ENCODE data around the gene TNFRSF11A. TPM values are rescaled to one million over a fixed set of nuclear protein-coding genes. Genes with fewer than 3 reads are reported as not detected.

Gene TNFRSF11A
- total RNA-seq, 2 experiments from 2014 or later: 1.7 TPM

DNA sequence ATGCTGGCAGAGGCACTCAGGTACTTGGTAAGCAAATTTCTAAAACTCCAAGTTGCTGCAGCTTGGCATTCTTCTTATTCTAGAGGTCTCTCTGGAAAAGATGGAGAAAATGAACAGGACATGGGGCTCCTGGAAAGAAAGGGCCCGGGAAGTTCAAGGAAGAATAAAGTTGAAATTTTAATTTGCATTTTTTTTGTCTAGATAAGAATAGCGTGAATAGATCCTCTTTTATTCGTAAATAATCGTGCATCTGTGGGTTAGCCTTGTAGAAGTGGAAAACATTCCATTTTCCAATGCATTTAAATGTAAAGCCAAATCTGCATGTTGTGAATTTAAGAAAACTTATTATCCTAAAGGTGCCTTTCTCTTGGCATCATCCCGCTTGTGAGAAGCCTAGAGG is 61.0 kb downstream of the TNFRSF11A start:
- TF ChIP-seq, protein P1, sequence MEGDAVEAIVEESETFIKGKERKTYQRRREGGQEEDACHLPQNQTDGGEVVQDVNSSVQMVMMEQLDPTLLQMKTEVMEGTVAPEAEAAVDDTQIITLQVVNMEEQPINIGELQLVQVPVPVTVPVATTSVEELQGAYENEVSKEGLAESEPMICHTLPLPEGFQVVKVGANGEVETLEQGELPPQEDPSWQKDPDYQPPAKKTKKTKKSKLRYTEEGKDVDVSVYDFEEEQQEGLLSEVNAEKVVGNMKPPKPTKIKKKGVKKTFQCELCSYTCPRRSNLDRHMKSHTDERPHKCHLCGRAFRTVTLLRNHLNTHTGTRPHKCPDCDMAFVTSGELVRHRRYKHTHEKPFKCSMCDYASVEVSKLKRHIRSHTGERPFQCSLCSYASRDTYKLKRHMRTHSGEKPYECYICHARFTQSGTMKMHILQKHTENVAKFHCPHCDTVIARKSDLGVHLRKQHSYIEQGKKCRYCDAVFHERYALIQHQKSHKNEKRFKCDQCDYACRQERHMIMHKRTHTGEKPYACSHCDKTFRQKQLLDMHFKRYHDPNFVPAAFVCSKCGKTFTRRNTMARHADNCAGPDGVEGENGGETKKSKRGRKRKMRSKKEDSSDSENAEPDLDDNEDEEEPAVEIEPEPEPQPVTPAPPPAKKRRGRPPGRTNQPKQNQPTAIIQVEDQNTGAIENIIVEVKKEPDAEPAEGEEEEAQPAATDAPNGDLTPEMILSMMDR (IDR thresholded peaks at IDR 0.05): no peak
- no peaks in the 10 kb centered on the region for H3K4me1 ChIP-seq (ENCODE audit: insufficient read depth, low read length)
- H3K36me3 Mint-ChIP-seq (ENCODE audit: low read depth): no peaks in the 10 kb centered on the region
- intact Hi-C loops (cut with DNase I, micrococcal nuclease): no loop called here
- ChIA-PET POLR2A (no interaction called here), CTCF (interaction anchor here (1.5 kb wide), 1 partner anchor 13 kb away, joined by 4 read pairs; no protein-coding TSS in a partner anchor)
- no peaks in the 10 kb centered on the region for H3K9me3 Mint-ChIP-seq
- H3K4me3 Mint-ChIP-seq: no peak overlapping the region
- no peaks in the 10 kb centered on the region for H3K36me3 ChIP-seq (ENCODE audit: insufficient read depth, low read length)
- H3K27me3 ChIP-seq (ENCODE audit: control insufficient read depth in 1 of 2, insufficient read depth in 2 of 2, low read length in 2 of 2): peaks cover 0 to 4% of the 10 kb centered on the region in 2 experiments
- DNase-seq: no peak
- no peak overlapping the region for H3K4me3 ChIP-seq (ENCODE audit: low read length)
- no peaks in the 10 kb centered on the region for H3K4me1 Mint-ChIP-seq (ENCODE audit: low read depth)
- no peak overlapping the region for H3K27ac Mint-ChIP-seq
- no peak overlapping the region for H3K27ac ChIP-seq (ENCODE audit: low read depth in 1 of 2, low read length in 2 of 2)
- no peaks in the 10 kb centered on the region for H3K27me3 Mint-ChIP-seq
- peaks cover 0 to 5% of the 10 kb centered on the region in 2 experiments for H3K9me3 ChIP-seq (ENCODE audit: control insufficient read depth in 1 of 2, insufficient read depth in 1 of 2, low read length in 2 of 2)
- ATAC-seq (ENCODE audit: poor library complexity): no peak

DNA sequence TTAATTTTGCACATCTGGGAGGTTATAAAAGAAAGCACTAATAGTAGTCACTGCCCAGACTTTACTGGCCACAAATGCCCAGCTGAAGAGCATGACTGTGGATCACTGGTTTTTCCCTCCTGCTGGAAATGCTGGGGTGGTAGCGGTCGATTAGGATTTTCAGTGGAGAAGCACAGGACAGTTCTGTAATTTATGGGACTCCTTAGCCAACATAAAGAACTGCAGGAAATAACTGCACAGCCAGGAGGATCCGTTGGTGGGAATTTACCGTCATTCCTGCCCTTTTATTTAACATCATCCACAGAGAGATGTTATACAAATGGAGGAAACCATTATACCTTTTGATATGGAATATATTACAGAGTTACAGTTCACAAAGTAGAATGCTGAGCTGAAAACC is 61.5 kb downstream of the TNFRSF11A start:
- H3K27me3 ChIP-seq (ENCODE audit: control insufficient read depth in 1 of 2, insufficient read depth in 2 of 2, low read length in 2 of 2): peaks cover 0 to 4% of the 10 kb centered on the region in 2 experiments
- H3K4me3 ChIP-seq (ENCODE audit: low read length): no peak overlapping the region
- no peaks in the 10 kb centered on the region for H3K4me1 ChIP-seq (ENCODE audit: insufficient read depth, low read length)
- peaks cover 0 to 5% of the 10 kb centered on the region in 2 experiments for H3K9me3 ChIP-seq (ENCODE audit: control insufficient read depth in 1 of 2, insufficient read depth in 1 of 2, low read length in 2 of 2)
- no peaks in the 10 kb centered on the region for H3K36me3 Mint-ChIP-seq (ENCODE audit: low read depth)
- H3K9me3 Mint-ChIP-seq: no peaks in the 10 kb centered on the region
- ATAC-seq (ENCODE audit: poor library complexity) (no peak), DNase-seq (no peak)
- POLR2A ChIA-PET: no interaction called here
- no peak overlapping the region for H3K27ac ChIP-seq (ENCODE audit: low read depth in 1 of 2, low read length in 2 of 2)
- H3K27ac Mint-ChIP-seq: no peak overlapping the region
- no peaks in the 10 kb centered on the region for H3K4me1 Mint-ChIP-seq (ENCODE audit: low read depth)
- CTCF ChIA-PET: interaction anchor here (1.5 kb wide), 1 partner anchor 14 kb away, joined by 4 read pairs; no protein-coding TSS in a partner anchor
- TF ChIP-seq, protein P1 (IDR thresholded peaks at IDR 0.05): no peak
- intact Hi-C loops (cut with DNase I, micrococcal nuclease): no loop called here
- H3K27me3 Mint-ChIP-seq: no peaks in the 10 kb centered on the region
- H3K36me3 ChIP-seq (ENCODE audit: insufficient read depth, low read length): no peaks in the 10 kb centered on the region
- H3K4me3 Mint-ChIP-seq: no peak overlapping the region

DNA sequence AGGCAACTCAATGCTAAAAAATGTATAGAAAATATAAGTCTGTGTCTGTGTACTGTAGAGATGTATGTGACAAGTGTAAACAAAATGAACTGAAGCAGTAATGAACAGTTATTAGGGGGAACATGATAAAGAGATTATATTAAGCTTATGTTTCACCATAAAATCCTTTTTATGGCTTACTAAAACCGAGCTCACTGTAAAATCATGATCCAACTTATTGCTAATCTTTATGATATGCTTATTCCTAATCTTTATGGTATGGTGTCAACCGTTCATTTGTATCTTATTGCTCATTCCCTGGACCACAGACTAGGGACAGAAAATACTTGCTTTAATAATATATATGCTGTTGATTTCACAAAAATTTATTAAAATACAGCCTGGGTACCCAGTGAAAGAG is 62.1 kb downstream of the TNFRSF11A start:
- Histone ChIP-seq H3K9me3 (ENCODE audit: control insufficient read depth in 1 of 2, insufficient read depth in 1 of 2, low read length in 2 of 2) (peaks cover 0 to 5% of the 10 kb centered on the region in 2 experiments), H3K27ac (ENCODE audit: low read depth in 1 of 2, low read length in 2 of 2) (no peak overlapping the region), H3K4me1 (ENCODE audit: insufficient read depth, low read length) (no peaks in the 10 kb centered on the region), H3K27me3 (ENCODE audit: control insufficient read depth in 1 of 2, insufficient read depth in 2 of 2, low read length in 2 of 2) (peaks cover 0 to 4% of the 10 kb centered on the region in 2 experiments), H3K4me3 (ENCODE audit: low read length) (no peak overlapping the region), H3K36me3 (ENCODE audit: insufficient read depth, low read length) (no peaks in the 10 kb centered on the region)
- TF ChIP-seq, protein P1 (IDR thresholded peaks at IDR 0.05): no peak
- Mint-ChIP-seq H3K27me3 (no peaks in the 10 kb centered on the region), H3K4me3 (no peak overlapping the region), H3K27ac (no peak overlapping the region), H3K36me3 (ENCODE audit: low read depth) (no peaks in the 10 kb centered on the region), H3K4me1 (ENCODE audit: low read depth) (no peaks in the 10 kb centered on the region), H3K9me3 (no peaks in the 10 kb centered on the region)
- DNase-seq (no peak), ATAC-seq (ENCODE audit: poor library complexity) (no peak)
- ChIA-PET POLR2A (no interaction called here), CTCF (no interaction called here)
- intact Hi-C loops (cut with DNase I, micrococcal nuclease): no loop called here

Measured in CD4-positive, alpha-beta T cell (primary cell).